IMR-90 (cell line): Measurements from ENCODE around the gene DHRS7.

Source experiments
- BHLHE40 ChIP-seq: fragments of 150-350 bp; IDR thresholded peaks from 2 replicates; pipeline ENCODE4 v1.6.1; 2016; ENCODE audit warnings: mild to moderate bottlenecking, low read depth, low read length
- CEBPB ChIP-seq: IDR thresholded peaks from 2 replicates; pipeline ENCODE4 v1.6.1; 2012; ENCODE audit warnings: low read depth, low read length, improper control_type of control experiment
- CTCF ChIP-seq: conservative IDR thresholded peaks from 2 replicates; pipeline ENCODE4 v1.5.1; 2012; ENCODE audit warnings: mild to moderate bottlenecking, low read depth, low read length, improper control_type of control experiment
- FOS ChIP-seq: fragments of 150-350 bp; IDR thresholded peaks from 2 replicates; pipeline ENCODE4 v1.6.1; 2016; ENCODE audit warnings: low read depth, low read length
- MAFK ChIP-seq: IDR thresholded peaks from 2 replicates; pipeline ENCODE4 v1.6.1; 2012; ENCODE audit warnings: low read depth, low read length, improper control_type of control experiment
- MAZ ChIP-seq: IDR thresholded peaks from 2 replicates; pipeline ENCODE4 v1.6.1; 2012; ENCODE audit warnings: low read depth, mild to moderate bottlenecking, low read length, improper control_type of control experiment, moderate library complexity, borderline replicate concordance
- MXI1 ChIP-seq: IDR thresholded peaks from 2 replicates; pipeline ENCODE4 v1.6.1; 2012; ENCODE audit warnings: low read depth, mild to moderate bottlenecking, low read length, moderate library complexity, borderline replicate concordance
- NFE2L2 ChIP-seq: fragments of 150-350 bp; IDR thresholded peaks from 2 replicates; pipeline ENCODE4 v1.6.1; 2016; ENCODE audit warnings: low read depth, mild to moderate bottlenecking, low read length
- POLR2A ChIP-seq: IDR thresholded peaks from 2 replicates; pipeline ENCODE4 v1.6.1; 2012; ENCODE audit warnings: mild to moderate bottlenecking, low read depth, low read length
- RAD21 ChIP-seq: IDR thresholded peaks from 2 replicates; pipeline ENCODE4 v1.6.1; 2012; ENCODE audit warnings: low read length, improper control_type of control experiment
- RCOR1 ChIP-seq: IDR thresholded peaks from 2 replicates; pipeline ENCODE4 v1.6.1; 2012; ENCODE audit warnings: mild to moderate bottlenecking, low read length, improper control_type of control experiment; ENCODE audit not compliant: insufficient replicate concordance
- RFX5 ChIP-seq: IDR thresholded peaks from 2 replicates; pipeline ENCODE4 v1.8.0; 2012; ENCODE audit warnings: low read depth, mild to moderate bottlenecking, low read length, moderate library complexity
- SMC3 ChIP-seq: fragments of 150-350 bp; IDR thresholded peaks from 2 replicates; pipeline ENCODE4 v1.6.1; 2016; ENCODE audit warnings: low read depth, mild to moderate bottlenecking, antibody characterized with exemption, low read length, moderate library complexity
- USF2 ChIP-seq: fragments of 150-350 bp; IDR thresholded peaks from 2 replicates; pipeline ENCODE4 v1.6.1; 2017; ENCODE audit warnings: mild to moderate bottlenecking, antibody characterized with exemption, low read length, low read depth

- no peak for TF ChIP-seq USF2
- no peak for TF ChIP-seq CTCF
- TF ChIP-seq CEBPB = no peak
- no peak for TF ChIP-seq POLR2A
- no peak for TF ChIP-seq SMC3
- no peak for TF ChIP-seq RFX5
- TF ChIP-seq RAD21 = no peak
- TF ChIP-seq MAZ = no peak
- TF ChIP-seq NFE2L2 = no peak
- TF ChIP-seq MAFK = no peak
- no peak for TF ChIP-seq RCOR1
- TF ChIP-seq BHLHE40 = no peak
- no peak for TF ChIP-seq MXI1
- TF ChIP-seq FOS = no peak
Measured at GRCh38 chr14:60166142-60166541, 944 bp upstream of the DHRS7 start.
